ENCODE measurements around the gene GRWD1. TPM values are rescaled to one million over a fixed set of nuclear protein-coding genes. Genes with fewer than 3 reads are reported as not detected.

GRWD1 gene
- total RNA-seq, 1 donor, result 34.1 TPM

DNA sequence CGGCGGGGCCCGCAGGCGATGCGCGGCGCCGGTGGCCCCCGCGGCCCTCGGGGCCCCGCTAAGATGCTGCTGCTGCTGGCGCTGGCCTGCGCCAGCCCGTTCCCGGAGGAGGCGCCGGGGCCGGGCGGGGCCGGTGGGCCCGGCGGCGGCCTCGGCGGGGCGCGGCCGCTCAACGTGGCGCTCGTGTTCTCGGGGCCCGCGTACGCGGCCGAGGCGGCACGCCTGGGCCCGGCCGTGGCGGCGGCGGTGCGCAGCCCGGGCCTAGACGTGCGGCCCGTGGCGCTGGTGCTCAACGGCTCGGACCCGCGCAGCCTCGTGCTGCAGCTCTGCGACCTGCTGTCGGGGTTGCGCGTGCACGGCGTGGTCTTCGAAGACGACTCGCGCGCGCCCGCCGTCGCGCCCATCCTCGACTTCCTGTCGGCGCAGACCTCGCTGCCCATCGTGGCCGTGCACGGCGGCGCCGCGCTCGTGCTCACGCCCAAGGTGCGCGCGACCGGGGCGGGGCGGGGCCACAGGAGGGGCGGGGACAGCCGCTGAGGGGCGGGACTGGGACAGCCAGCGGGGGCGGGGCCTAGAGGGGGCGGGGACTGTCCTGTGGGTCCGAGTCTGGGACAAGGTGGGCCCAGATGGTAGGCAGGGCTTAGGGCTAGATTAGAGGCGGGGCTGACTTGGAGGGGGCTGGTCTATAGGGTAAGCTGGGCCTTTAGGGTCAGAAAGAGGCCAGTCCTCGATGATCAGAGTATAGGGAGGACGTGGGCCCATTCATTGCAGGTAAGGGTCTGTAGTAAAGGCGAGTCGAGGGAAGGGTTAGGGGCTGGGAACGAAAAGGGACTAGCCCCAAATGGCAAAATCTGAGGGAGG, 47.2 kb upstream of the GRWD1 start:
- peak overlapping the region; percentile 72 for H3K4me3 ChIP-seq (ENCODE audit: low read depth, low read length)
- no peak for TF ChIP-seq CTCF (IDR thresholded peaks at IDR 0.05; ENCODE audit: insufficient read depth, low read length)
- DNase-seq (ENCODE audit: low read depth), result peak; percentile 76

DNA sequence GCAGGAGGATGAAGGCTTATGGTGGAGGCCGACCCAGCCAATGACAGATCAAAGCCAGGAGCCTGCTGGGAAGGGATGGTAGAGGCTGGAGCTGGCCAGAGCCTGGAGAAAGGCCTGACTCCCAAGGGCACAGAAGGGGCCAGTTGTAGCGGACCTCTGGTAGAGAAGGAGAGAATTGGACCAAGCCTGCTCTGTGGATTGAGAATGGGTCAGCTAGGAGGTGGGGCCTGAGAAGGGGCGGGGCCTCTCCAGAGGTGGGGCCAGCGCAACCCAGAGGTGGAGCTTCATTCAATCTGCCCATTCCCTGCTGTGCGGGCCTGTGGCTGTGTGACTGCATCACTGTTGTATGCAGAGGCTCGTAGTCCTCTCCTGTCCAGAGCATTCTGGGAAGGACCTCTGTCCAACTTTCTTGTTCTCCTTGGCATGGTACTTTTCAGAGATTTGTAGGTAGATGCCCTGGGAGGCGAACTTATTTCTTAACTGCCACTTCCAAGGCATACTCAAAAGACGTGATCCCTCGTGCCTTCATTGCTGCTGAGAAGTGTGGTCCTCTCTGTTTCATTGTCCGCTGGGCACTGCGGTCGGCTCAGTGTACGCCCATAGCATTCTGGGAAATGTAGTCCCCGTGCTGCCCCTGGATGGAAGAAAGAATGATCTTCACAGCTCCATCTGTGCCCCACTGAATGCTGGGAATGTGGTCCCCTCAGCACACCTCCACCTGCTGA, 45.6 kb upstream of the GRWD1 start:
- no peak for TF ChIP-seq CTCF (IDR thresholded peaks at IDR 0.05; ENCODE audit: insufficient read depth, low read length)
- peak overlapping the region; percentile 46 for H3K4me3 ChIP-seq (ENCODE audit: low read depth, low read length)
- DNase-seq (ENCODE audit: low read depth), result peak; percentile 86

DNA sequence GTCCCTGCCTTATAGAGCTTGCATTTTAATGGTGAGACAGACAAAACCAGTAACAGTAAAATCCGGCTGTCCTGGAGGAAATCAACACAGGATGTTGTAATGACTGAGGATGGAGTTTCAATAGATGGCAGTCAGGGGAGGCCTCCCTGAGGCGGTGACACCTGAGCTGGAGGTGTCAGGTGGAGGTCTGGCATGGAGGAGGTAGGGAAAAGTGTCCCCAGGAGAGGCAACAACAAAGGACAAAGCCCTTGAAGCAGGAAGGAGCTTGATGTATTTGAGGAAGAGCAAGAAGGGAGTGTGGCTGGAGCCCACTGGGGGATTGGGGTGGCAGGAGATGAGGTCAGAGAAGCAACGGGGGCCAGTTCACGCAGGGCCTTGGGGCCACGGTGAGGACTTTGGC, 44.5 kb upstream of the GRWD1 start:
- no peak for TF ChIP-seq CTCF (IDR thresholded peaks at IDR 0.05; ENCODE audit: insufficient read depth, low read length)
- DNase-seq (ENCODE audit: low read depth), result no peak
- H3K4me3 ChIP-seq (ENCODE audit: low read depth, low read length), result no peak overlapping the region

DNA sequence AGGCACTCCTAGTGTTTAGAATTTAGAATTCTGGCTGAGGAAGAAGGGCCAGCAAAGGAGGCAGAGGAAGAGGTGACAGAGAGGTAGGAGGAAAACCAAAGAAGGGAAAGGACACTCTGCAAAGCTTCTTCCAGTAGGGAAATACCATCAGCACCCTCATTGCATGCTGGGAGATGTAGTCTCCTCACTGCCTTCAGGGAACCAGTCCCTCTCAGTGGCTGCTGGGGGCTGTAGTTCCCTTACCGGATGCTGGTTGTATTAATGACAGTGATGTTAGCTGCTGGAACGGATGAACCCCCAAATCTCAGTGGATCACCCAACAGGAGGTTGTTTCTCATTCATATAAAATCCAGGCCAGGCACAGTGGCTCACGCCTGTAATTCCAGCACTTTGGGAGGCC, 42.2 kb upstream of the GRWD1 start:
- DNase-seq (ENCODE audit: low read depth), result peak; percentile 51
- TF ChIP-seq CTCF (IDR thresholded peaks at IDR 0.05; ENCODE audit: insufficient read depth, low read length), result no peak
- no peak overlapping the region for H3K4me3 ChIP-seq (ENCODE audit: low read depth, low read length)

DNA sequence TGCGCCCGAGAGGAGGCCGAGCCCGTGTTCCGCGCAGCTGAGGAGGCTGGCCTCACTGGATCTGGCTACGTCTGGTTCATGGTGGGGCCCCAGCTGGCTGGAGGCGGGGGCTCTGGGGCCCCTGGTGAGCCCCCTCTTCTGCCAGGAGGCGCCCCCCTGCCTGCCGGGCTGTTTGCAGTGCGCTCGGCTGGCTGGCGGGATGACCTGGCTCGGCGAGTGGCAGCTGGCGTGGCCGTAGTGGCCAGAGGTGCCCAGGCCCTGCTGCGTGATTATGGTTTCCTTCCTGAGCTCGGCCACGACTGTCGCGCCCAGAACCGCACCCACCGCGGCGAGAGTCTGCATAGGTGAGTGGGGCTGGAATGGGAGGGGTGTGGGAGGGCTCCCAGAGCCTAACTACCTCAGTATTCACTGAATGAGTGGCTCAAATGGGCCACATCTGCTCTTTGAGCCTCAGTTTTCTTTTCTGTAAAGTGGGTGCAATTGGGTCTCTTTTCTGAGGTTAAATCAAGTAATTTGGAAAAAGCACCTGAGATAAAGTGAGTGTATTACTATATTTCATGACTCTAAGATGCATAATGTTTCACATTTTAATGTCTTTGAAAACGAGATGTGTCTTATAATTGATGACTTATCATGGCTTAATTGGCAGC, 40.6 kb upstream of the GRWD1 start:
- no peak for DNase-seq (ENCODE audit: low read depth)
- H3K4me3 ChIP-seq (ENCODE audit: low read depth, low read length), result no peak overlapping the region
- no peak for TF ChIP-seq CTCF (IDR thresholded peaks at IDR 0.05; ENCODE audit: insufficient read depth, low read length)

GRCh38 chr19:48405850-48406249, 39.9 kb upstream of the GRWD1 start:
- DNase-seq (ENCODE audit: low read depth), result no peak
- no peak overlapping the region for H3K4me3 ChIP-seq (ENCODE audit: low read depth, low read length)
- TF ChIP-seq CTCF (IDR thresholded peaks at IDR 0.05; ENCODE audit: insufficient read depth, low read length), result no peak

Measured in fibroblast of the aortic adventitia (primary cell).